Hepatic stellate cell (primary cell): ENCODE data around the gene SLC25A48.
"Not testable (repeated sequence)": the region's sequence is repeated elsewhere in the genome, so short reads cannot be mapped to it uniquely, and the experiment has no call there.

Experiments used
- DNase-seq: peaks from one replicate; pipeline ENCODE4 v3.0.0; 2011; ENCODE audit warnings: low spot score

SLC25A48 gene

DNA sequence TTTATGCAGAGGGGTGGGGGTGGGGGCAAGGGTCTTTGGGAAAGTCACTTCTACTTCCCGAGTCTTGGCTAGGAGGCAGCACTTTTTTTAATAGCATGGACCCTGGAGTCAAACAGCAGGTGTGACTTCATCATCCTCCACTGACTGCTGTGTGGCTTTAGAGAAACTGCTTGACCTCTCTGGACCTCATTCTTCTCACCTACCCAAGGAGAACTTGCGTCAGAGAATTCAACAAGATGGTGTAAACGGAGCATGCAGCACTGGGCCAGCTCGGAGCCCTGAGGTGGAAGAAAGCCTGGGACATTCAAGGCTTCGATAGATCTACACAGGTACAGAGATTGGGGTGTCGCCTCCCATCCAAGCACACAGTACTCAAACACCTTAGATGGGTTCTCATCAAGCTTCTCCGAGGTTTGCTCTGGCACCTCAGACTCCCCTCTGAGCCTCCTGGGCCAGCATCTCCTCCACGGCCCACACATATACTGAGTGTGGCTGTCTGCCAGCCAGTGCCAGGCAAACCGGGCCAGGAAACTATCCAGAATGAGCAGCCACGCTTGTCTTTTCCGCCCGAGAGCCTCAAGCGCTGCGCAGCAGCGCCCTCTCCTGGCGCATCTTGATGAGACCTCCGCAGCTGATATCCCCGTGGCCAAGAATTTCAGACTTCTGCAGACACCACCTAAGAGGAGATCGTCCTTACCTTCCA lies 4.6 kb upstream of the SLC25A48 start:
- DNase-seq, result peak; percentile 77

GRCh38 chr5:135830384-135830700 lies 4.1 kb upstream of the SLC25A48 start:
- DNase-seq, result no peak

GRCh38 chr5:135830876-135831275 lies 3.6 kb upstream of the SLC25A48 start:
- no peak for DNase-seq

DNA sequence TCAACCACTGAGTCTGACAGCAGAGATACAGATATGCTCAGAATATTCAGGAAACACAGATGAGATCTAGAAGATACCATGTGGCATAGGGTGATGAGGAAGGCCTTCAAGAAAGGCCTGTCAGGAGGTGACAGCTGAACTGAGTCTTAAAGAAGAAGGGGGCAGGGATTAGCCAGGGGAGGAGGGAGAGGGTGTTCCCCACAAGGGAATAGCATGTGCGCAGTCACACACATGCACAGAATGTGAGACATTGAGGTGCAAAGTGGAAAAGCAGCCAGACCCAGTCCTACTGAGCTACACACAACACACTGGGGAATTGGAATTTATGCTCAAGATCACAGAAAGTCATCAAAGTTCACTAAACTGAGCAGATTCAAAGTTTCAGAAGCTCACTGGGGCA lies 3.0 kb upstream of the SLC25A48 start:
- DNase-seq, result no peak

DNA sequence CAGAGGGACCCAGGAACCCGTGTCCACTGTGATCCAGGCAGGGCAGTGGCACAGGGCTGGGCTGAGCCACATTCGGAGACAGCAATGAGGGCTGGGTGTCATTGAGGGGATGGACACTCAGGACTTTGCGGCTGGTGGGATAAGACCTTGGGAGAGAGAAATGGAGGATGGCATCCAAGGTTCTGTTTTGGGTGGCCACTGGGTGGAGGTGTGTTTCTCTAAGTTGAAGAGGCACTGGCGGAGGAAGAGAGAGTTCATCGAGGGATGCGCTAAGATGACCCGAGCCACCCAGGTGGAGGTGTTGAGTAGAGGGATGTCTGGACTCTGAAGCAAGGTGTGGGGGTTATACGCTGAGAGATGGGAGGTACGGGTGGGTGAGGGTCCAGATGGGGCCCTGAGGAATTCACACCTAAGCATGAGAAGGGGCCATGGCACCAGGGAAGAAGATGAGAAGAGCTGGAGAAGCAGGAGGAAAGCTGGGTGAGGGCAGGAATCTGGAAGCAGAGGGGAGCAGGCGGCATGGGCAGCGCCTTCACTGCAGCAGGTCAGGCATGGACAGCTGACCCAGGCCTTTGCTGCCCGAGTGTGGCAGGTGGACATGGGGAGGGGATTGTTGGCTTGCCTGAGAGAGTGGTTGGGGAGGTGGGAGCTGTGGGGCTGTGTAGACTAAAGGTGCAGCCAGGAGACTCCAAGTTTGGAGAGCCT lies 2.5 kb upstream of the SLC25A48 start:
- no peak for DNase-seq

GRCh38 chr5:135832941-135833920 lies 1.2 kb upstream of the SLC25A48 start:
- DNase-seq, result no peak

GRCh38 chr5:135833961-135834638 lies 363 bp upstream of the SLC25A48 start:
- DNase-seq, result peak; percentile 59

DNA sequence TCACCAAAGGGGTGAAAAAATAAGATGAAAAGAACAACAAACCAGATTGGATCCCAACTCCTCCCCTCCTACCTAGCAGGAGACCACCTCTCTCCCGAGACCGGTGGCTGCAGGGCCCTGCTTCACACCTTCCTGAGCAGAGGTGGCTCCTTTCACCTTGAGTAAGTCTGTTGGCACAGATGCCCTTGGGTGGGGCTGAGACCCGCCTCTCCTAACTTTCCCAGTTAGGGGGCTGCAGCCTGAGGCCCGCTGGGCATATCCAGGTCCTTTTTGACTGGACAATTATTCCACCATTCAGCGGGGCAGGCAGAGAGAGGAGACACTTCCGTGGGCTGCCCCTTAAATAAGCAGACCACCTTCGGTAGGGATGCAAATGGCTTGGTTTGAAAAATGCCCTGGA lies 1.3 kb downstream of the SLC25A48 start:
- DNase-seq, result no peak

- DNase-seq, result not testable (repeated sequence)
These were observed 3.9 kb downstream of the SLC25A48 start for GRCh38 chr5:135838395-135838794.

GRCh38 chr5:135839566-135839965 lies 5.1 kb downstream of the SLC25A48 start:
- no peak for DNase-seq

- no peak for DNase-seq
These were observed 6.5 kb downstream of the SLC25A48 start for GRCh38 chr5:135840959-135841358.

DNA sequence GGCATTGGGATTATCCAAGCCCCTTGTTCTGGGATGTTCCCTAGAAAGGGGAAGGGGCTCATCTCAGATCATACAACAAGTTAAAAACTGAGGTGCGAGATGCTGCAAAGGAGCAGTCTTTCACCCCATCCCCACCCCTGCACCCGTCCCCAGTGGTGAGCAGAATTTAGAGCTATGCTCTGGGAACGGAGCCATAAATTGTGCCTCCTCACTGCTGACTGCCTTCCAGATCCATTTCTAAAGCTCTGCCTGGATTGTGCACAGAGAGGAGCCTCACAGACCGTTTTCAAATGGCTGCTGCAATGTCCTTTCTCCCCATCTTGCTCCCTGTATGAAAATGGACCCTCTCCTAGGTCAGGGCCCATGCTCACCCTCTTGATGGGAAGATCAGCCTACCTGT lies 8.3 kb downstream of the SLC25A48 start:
- no peak for DNase-seq

GRCh38 chr5:135843571-135844337 lies 9.3 kb downstream of the SLC25A48 start:
- no peak for DNase-seq

GRCh38 chr5:135846311-135846710 lies 11.8 kb downstream of the SLC25A48 start:
- no peak for DNase-seq

- DNase-seq, result no peak
These were observed 13.5 kb downstream of the SLC25A48 start for GRCh38 chr5:135847976-135848375.

DNA sequence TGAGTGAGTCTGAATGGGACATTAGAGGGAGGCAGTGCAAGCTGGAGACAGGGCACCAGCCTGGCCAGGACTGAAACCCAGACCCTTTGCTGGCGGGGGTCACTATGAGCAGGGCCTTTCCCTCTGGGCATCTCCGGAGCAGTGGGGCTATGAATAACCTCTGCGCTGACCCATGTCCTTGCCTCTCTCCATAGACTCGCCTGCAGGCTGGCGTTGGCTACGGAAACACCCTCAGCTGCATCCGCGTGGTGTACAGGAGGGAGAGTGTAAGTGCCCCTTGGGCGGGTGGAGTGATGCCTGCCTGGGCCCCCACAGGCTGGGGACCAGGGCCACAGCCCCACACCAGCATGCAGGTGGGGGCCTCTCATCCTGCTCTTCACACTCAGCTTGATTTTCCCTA lies 15.8 kb downstream of the SLC25A48 start:
- DNase-seq, result no peak

GRCh38 chr5:135850671-135851070 lies 16.2 kb downstream of the SLC25A48 start:
- no peak for DNase-seq

DNA sequence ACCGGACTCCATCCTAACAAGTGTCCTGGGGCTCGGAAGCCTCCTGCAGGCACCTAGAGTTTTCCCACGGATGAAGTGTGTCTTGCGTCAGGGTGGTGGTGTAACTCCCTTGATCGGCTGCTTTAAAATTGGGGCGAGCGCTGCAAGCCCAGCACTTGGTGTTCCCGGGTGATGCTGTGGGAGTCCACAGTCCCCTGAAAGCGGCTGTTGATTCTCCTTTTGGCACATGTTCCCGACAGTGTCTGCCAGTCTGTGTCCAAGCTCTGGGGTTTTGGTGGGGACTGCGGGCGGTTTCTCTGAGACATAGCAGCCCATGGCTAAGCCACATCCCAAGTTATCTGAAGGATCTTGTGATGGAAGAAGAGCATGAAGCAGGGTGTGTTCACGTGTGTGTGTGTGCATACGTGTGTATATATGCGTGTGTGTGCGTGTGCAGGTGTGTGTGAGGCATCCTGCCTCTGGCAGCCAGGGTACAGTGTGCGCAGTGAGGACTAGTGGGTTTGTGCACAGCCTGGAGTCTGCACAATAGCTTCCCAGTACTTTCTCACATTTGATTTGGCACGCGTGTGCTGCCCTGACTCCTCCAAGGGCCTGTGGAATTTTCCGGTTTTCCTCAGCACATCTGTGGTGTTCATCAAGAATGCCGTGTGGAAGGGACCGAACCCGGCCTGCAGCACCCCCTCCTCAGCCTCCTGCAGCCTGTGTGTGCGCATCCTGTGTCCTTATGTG lies 16.9 kb downstream of the SLC25A48 start:
- DNase-seq, result no peak

DNA sequence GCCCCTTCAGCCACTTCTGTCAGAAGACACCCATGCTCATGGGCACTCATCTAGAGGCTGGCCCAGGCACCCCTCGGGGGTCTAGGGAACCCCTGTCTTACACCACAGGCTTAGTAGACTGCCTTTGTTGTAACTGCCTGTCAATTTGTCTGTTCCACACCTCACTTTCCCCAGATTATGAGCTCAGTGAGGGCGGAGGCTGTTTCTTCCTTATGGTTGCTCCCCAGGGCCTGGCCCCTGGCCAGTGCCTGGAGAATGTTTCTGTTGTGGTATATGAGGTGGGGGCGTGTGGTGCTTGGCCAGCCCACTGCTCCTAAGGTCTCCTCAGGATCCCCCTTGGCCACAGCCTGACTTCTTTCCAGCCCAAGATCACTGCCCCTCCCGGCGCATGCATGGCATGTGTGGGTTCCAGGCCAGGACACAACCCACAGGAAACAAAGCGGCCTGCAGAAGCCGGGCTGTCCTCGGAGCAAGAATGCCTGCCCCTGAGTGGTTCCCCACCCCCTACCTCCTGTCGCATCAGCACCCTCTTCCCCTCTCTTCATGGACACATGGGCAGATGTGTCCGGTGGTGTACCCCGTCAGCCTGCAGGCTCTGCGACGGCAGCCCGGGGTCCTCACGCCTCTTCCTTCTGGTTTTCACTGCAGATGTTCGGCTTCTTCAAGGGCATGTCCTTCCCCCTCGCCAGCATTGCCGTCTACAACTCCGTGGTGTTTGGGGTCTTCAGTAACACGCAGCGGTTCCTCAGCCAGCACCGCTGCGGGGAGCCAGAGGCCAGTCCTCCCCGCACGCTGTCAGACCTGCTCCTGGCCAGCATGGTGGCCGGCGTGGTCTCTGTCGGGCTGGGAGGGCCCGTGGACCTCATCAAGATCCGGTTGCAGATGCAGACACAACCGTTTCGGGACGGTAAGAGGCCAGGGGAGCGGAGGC lies 17.7 kb downstream of the SLC25A48 start:
- DNase-seq, result no peak
